ACHN (cell line): ENCODE measurements around the gene S100A14.
A peak's percentile ranks its signal among the peaks of the same experiment; 100 is the strongest.
"Not testable (repeated sequence)": the region's sequence is repeated elsewhere in the genome, so short reads cannot be mapped to it uniquely, and the experiment has no call there.

Experiments used
- DNase-seq: peaks from one replicate; pipeline ENCODE4 v3.0.0-alpha.2; 2015
- in situ Hi-C: cut with HindIII; loops from 2 replicates; pipeline ENCODE4 v1.10.0; 2017; ENCODE audit warnings: low sequenced_read_pairs, low pct_ligation_motif_present, low pct_unique_long_range_greater_than_20kb

S100A14 gene

GRCh38 chr1:153607381-153607780 is 8.7 kb downstream of the S100A14 start:
- no peak for DNase-seq
- in situ Hi-C loops: no loop called here

DNA sequence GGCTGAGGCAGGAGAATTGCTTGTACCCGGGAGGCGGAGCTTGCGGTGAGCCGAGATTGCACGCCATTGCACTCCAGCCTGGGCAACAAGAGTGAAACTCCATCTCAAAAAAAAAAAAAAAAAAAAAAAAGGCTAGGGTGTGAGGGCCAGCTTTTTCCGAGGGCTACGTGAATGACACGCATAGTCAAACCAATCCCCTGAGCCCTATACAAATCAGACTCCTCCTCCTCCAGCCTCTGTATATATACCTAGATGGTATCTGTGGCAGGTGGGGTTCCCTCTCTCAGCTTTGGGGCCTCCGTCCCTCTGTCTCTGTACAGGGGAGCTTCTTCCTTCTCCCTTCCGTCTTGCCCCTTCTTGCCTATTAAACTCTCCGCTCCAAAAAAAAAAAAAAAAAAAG is 9.9 kb downstream of the S100A14 start:
- in situ Hi-C loops: no loop called here
- no peak for DNase-seq

DNA sequence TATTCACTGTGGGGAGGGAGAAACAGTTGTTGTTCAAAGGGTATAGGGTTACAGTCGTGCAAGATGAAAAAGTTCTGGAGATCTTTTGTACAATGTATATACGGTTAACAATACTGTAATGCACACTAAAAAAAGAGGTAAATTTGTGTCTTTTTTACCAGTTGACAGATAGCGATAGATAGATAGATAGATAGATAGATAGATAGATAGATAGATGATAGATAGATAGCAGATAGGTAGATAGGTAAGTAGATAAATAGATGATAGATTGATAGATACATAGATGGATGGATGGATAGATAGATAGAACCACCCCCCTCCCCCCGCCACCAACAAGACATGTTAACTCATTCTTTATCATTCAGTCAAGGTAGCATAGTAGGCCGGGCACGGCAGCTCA is 13.4 kb downstream of the S100A14 start:
- in situ Hi-C loops: no loop called here
- no peak for DNase-seq

- no peak for DNase-seq
- in situ Hi-C loops: no loop called here
Observed at GRCh38 chr1:153599847-153600246, 16.3 kb downstream of the S100A14 start.

DNA sequence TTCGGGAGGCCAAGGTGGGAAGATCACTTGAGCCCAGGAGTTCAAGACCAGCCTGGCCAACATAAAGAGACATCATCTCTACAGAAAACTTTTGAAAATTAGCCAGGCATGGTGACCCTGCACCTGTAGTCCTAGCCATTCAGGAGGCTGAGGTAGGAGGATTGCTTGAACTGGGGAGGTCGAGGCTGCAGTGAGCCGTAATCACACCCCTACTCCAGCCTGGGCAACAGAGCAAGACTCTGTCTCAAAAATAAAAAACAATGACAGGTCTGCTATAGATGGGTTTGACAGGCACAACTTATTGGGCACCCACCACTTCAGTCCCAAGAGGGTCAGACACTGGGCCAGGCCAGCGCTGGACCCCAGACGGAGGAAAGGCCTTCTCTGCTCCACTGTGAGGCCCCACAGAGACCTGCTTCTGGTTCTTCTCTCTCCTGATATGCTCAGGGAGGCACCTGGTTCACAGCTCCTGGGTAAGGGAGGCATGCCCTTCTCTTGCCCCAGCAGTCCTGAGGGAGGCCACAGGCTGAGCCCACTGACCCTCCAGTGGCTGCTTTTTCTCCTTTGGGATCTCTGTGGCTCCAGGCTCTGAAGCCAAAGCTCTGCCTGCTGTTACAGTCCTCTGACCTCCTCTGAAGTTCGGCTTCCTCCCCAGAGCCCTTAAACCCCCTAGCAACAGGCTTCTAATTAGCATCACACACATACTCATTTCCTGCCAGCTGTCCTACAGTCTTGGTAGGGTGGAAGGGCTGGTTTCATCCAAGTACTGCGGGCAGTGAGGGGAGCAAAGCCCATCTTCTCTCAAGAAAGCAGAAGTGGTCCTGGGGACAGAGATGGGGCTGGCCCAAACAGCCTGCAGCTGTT is 17.6 kb downstream of the S100A14 start:
- no peak for DNase-seq

DNA sequence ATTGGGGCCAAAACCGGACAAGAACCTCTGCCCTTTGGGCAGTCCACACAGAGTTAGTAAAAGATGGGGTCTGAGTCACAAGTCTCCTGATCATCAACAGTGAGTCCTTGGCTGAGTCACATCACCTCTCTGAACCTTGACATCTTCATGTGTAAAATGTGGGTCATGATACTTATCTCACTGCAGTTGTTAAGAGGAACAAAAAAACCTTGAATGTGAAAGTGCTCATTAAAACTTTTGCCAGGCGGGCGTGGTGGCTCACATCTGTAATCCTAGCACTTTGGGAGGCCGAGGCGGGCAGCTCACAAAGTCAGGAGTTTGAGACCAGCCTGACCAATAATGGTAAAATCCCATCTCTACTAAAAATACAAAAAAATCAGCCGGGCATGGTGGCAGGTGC is 18.9 kb downstream of the S100A14 start:
- peak; percentile 64 for DNase-seq
- in situ Hi-C loops: no loop called here

More for the DNA sequence above, 17.6 kb downstream of the S100A14 start:
- in situ Hi-C loops: no loop called here

DNA sequence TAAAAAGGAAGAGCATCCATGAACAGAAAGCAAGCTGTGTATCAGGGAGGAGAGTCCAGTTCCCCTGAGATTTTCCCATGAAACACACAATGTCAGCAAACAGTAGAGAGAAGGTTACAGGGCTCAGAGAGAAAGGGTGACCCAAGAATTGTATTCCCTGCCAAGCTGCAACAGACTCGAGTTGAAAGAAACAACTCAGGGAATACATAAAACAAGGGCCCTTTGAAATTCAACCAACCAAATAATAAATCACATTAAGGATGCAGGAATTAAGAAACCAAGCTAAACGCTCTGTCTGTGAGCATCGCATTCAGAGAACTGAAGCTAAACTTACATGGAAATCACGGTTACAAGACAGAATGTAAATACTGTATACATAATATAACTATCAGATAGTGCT is 23.4 kb downstream of the S100A14 start:
- no peak for DNase-seq
- in situ Hi-C loops: no loop called here

DNA sequence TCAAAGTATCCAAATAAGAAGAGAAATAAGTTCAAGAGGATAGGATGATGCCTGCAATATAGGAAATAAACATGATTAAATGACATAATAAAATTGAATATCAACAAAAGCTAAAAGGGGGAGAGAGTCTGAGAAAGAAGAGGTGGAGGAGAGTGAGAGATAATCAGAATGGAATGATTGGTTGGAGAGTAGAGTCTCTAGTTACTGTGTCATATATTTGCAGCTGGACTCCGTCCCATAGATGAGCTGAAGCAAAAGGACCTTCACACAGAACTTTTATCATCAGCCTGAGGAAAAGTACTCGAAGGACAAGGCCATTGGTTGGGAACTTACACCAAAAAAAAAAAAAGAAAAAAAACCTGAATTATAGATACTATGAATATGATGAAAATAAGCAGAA is 27.6 kb downstream of the S100A14 start:
- in situ Hi-C loops: no loop called here
- DNase-seq: no peak

GRCh38 chr1:153588033-153588432 is 28.1 kb downstream of the S100A14 start:
- in situ Hi-C loops, DNase-seq: not testable (repeated sequence)

DNA sequence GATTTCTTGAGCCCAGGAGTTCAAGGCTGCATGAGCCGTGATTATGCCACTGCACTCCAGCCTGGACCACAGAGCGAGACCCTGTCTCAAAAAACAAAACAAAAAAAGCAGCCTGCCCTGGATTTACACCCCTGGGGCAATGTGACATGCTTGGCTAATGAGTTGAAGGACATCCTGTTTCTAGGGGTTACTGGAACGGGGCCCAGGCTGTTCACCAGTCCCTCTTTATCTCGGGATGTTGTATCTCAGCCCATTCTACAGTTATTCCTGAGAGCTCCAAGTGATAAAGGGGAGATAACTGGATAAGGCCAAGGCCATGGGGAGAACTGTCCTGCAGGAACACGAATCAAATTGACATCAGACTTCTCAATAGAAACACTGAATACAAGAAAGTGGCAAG is 28.8 kb downstream of the S100A14 start:
- no peak for DNase-seq
- in situ Hi-C loops: no loop called here

GRCh38 chr1:153586347-153586746 is 29.8 kb downstream of the S100A14 start:
- DNase-seq: no peak
- in situ Hi-C loops: no loop called here

- DNase-seq: no peak
- in situ Hi-C loops: no loop called here
Observed at GRCh38 chr1:153585006-153585405, 31.1 kb downstream of the S100A14 start.

DNA sequence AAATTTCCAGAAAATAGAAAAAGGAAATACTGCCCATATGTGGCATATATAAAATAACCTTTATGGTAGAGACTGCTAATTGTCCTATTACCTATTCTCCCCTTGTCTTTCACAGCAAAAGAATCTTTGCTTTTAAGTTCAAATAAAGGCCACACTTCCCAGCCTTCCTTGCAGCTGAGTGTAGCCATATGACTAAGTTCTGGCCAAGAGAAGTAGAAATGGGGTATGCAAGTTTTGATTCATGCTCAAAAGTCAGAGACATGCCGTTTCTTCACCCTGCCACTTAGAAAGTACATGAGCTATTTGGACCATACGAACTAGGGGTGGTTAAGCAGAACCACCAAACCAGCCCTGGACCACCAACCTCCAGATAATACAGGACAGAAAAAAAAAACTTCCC is 32.1 kb downstream of the S100A14 start:
- in situ Hi-C loops: no loop called here
- no peak for DNase-seq

DNA sequence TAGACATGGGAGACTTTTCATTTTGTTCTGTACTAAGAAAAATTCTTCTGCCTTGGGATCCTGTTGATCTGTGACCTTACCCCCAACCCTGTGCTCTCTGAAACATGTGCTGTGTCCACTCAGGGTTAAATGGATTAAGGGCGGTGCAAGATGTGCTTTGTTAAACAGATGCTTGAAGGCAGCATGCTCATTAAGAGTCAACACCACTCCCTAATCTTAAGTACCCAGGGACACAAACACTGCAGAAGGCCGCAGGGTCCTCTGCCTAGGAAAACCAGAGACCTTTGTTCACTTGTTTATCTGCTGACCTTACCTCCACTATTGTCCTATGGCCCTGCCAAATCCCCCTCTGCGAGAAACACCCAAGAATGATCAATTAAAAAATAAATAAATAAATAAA is 32.6 kb downstream of the S100A14 start:
- in situ Hi-C loops, DNase-seq: not testable (repeated sequence)

- DNase-seq, in situ Hi-C loops: not testable (repeated sequence)
Observed at GRCh38 chr1:153582836-153583235, 33.3 kb downstream of the S100A14 start.

GRCh38 chr1:153578936-153579335 is 37.2 kb downstream of the S100A14 start:
- no peak for DNase-seq
- in situ Hi-C loops: no loop called here

DNA sequence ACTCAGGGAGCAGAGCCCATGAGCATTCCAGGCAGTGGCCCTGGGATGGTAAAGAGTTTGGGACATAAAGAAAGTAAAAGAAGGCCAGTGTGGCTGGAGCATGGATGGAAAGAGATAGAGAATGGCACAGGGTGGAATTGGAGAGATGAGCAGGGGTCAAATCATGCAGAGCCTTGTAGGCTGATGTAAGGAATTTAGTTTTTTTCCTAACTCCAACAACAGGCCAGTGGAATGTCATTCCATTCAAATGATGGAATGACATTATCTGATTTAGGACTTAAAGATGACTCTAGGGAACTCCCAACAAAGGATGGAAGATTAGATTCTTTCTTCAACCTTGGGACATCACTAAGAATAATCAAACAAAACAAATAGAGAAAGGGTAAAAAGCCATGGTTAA is 37.6 kb downstream of the S100A14 start:
- peak; percentile 20 for DNase-seq
- in situ Hi-C loops: no loop called here

GRCh38 chr1:153577624-153578051 is 38.5 kb downstream of the S100A14 start:
- DNase-seq: no peak
- in situ Hi-C loops: no loop called here

- in situ Hi-C loops: no loop called here
- DNase-seq: no peak
Observed at GRCh38 chr1:153577138-153577537, 39.0 kb downstream of the S100A14 start.

- in situ Hi-C loops, DNase-seq: not testable (repeated sequence)
Observed at GRCh38 chr1:153575497-153575896, 40.6 kb downstream of the S100A14 start.
